Measurements from ENCODE around the gene TVP23A. TPM values are rescaled to one million over a fixed set of nuclear protein-coding genes. Genes with fewer than 3 reads are reported as not detected.

TVP23A gene
- total RNA-seq, 1 experiment from 2014 or later: not detected

GRCh38 chr16:10765772-10766171, 52.8 kb downstream of the TVP23A start:
- Histone ChIP-seq H3K4me2 (ENCODE audit: low read length) (no peak overlapping the region), H3K9me2 (replicated peaks; ENCODE audit: low read length) (no peaks in the 10 kb centered on the region), H3K36me3 (ENCODE audit: low read depth, low read length) (no peaks in the 10 kb centered on the region), H3K79me2 (ENCODE audit: low read length) (no peaks in the 10 kb centered on the region), H3F3A (ENCODE audit: low read length, unreplicated experiment) (no peaks in the 10 kb centered on the region), H3K4me1 (ENCODE audit: insufficient read depth, low read length) (no peaks in the 10 kb centered on the region), H3K4me3 (ENCODE audit: low read length) (no peak overlapping the region), H3K9me3 (ENCODE audit: low read length) (no peaks in the 10 kb centered on the region), H3K27me3 (ENCODE audit: low read length) (no peaks in the 10 kb centered on the region), H4K20me1 (ENCODE audit: low read length) (no peaks in the 10 kb centered on the region), H2AFZ (ENCODE audit: low read length) (no peak overlapping the region), H3K27ac (ENCODE audit: low read length) (no peak overlapping the region), H3K9ac (ENCODE audit: low read length) (no peak overlapping the region)
- no peak for TF ChIP-seq EZH2phosphoT487 (IDR thresholded peaks at IDR 0.05; ENCODE audit: borderline replicate concordance, low read length)
- no peak for TF ChIP-seq EZH2 (IDR thresholded peaks at IDR 0.05; ENCODE audit: low read length, unreplicated experiment)
- no peak for TF ChIP-seq CTCF (conservative IDR thresholded peaks at IDR 0.05; ENCODE audit: low read depth, low read length)
- ChIA-PET CTCF (no interaction called here), POLR2A (ENCODE audit: unreplicated experiment) (no interaction called here)
- no peak for ATAC-seq
- DNase-seq: no peak
- BruUV-seq (replicated peaks): no TSS peak
- intact Hi-C loops (cut with micrococcal nuclease): no loop called here

- H3K36me3 ChIP-seq (ENCODE audit: low read depth, low read length): no peaks in the 10 kb centered on the region
Measured at GRCh38 chr16:10763456-10763855, 55.1 kb downstream of the TVP23A start.

More at GRCh38 chr16:10763456-10763855, 55.1 kb downstream of the TVP23A start:
- BruUV-seq (replicated peaks): no TSS peak
- no peak overlapping the region for H3K9ac ChIP-seq (ENCODE audit: low read length)
- TF ChIP-seq EZH2phosphoT487 (IDR thresholded peaks at IDR 0.05; ENCODE audit: borderline replicate concordance, low read length): no peak
- TF ChIP-seq EZH2 (IDR thresholded peaks at IDR 0.05; ENCODE audit: low read length, unreplicated experiment): no peak
- no peak for TF ChIP-seq CTCF (conservative IDR thresholded peaks at IDR 0.05; ENCODE audit: low read depth, low read length)
- no peak overlapping the region for H3K4me2 ChIP-seq (ENCODE audit: low read length)
- no peak for DNase-seq
- H3F3A ChIP-seq (ENCODE audit: low read length, unreplicated experiment): no peaks in the 10 kb centered on the region
- ChIA-PET POLR2A (ENCODE audit: unreplicated experiment) (no interaction called here), CTCF (no interaction called here)
- H4K20me1 ChIP-seq (ENCODE audit: low read length): no peaks in the 10 kb centered on the region
- no peak for ATAC-seq
- no peak overlapping the region for H2AFZ ChIP-seq (ENCODE audit: low read length)
- H3K4me1 ChIP-seq (ENCODE audit: insufficient read depth, low read length): no peaks in the 10 kb centered on the region
- no peak overlapping the region for H3K4me3 ChIP-seq (ENCODE audit: low read length)
- H3K9me3 ChIP-seq (ENCODE audit: low read length): no peaks in the 10 kb centered on the region
- H3K79me2 ChIP-seq (ENCODE audit: low read length): no peaks in the 10 kb centered on the region
- H3K9me2 ChIP-seq (replicated peaks; ENCODE audit: low read length): no peaks in the 10 kb centered on the region
- intact Hi-C loops (cut with micrococcal nuclease): no loop called here
- H3K27ac ChIP-seq (ENCODE audit: low read length): no peak overlapping the region
- H3K27me3 ChIP-seq (ENCODE audit: low read length): no peaks in the 10 kb centered on the region

Measured in PC-3 (cell line).